Esophagus (tissue), 2 donors: ENCODE measurements around the gene MYOC. TPM values are rescaled to one million over a fixed set of nuclear protein-coding genes. Genes with fewer than 3 reads are reported as not detected.
"Not testable (repeated sequence)": the region's sequence is repeated elsewhere in the genome, so short reads cannot be mapped to it uniquely, and the experiment has no call there.

Source experiments
- H3K27ac ChIP-seq, 2 donors: one replicate each; pipeline ENCODE4 v1.5.1; 2013; ENCODE audit warnings: low read depth in 2 of 2, mild to moderate bottlenecking in 2 of 2, inconsistent platforms in 1 of 2, low read length in 1 of 2, moderate library complexity in 1 of 2
- H3K27me3 ChIP-seq, 2 donors: one replicate each; pipeline ENCODE4 v1.6.1; 2013; ENCODE audit warnings: low read length in 2 of 2, control low read depth in 1 of 2, mild to moderate bottlenecking in 1 of 2; ENCODE audit not compliant: insufficient read depth in 2 of 2, control insufficient read depth in 1 of 2
- H3K36me3 ChIP-seq, 2 donors: one replicate each; pipeline ENCODE4 v1.6.1; 2013; ENCODE audit warnings: low read length in 1 of 2; ENCODE audit not compliant: control insufficient read depth in 2 of 2, insufficient read depth in 2 of 2
- H3K4me1 ChIP-seq, 2 donors: one replicate each; pipeline ENCODE4 v1.6.1; 2013; ENCODE audit warnings: low read length in 1 of 2; ENCODE audit not compliant: control insufficient read depth in 2 of 2, insufficient read depth in 2 of 2
- H3K4me3 ChIP-seq, 2 donors: one replicate each; pipeline ENCODE4 v1.5.1; 2013; ENCODE audit warnings: low read length in 2 of 2, mild to moderate bottlenecking in 2 of 2, low read depth in 1 of 2, moderate library complexity in 1 of 2
- H3K9me3 ChIP-seq, 2 donors: one replicate each; pipeline ENCODE4 v1.6.1; 2013; ENCODE audit warnings: mild to moderate bottlenecking in 2 of 2, low read depth in 1 of 2, low read length in 1 of 2, moderate library complexity in 1 of 2; ENCODE audit not compliant: control insufficient read depth in 2 of 2, insufficient read depth in 1 of 2
- WGBS, 2 donors: extraction: QIAGEN DNeasy Blood & Tissue Kit; methylation state at CpG; one replicate each; pipeline ENCODE4 v1.1.7; 2013; 5-methylcytosine and 5-hydroxymethylcytosine counted together
- polyA plus RNA-seq, 2 donors: library from polyadenylated mRNA; stranded (reverse); fragments of 200-250 nt; gene quantifications; one replicate each; pipeline ENCODE4 v1.2.3, GENCODE V29; 2013
- donor health status: healthy with polysubstance abuse.
- donor health status: Bipolar disorder and iron deficiency.

Gene MYOC
- polyA plus RNA-seq, 2 donors: 3.3 to 4.6 TPM

GRCh38 chr1:171615122-171615906, 37.2 kb downstream of the MYOC start:
- H3K4me1 ChIP-seq, H3K36me3 ChIP-seq, H3K9me3 ChIP-seq, H3K27me3 ChIP-seq, H3K4me3 ChIP-seq, H3K27ac ChIP-seq: not testable (repeated sequence)
- WGBS, 2 donors: 68 to 69% methylated on average over 14 of the region's 14 CpGs

- Histone ChIP-seq H3K9me3 (peaks cover 0 to 2% of the 10 kb centered on the region in 2 donors), H3K4me1 (no peaks in the 10 kb centered on the region), H3K27me3 (no peaks in the 10 kb centered on the region), H3K36me3 (no peaks in the 10 kb centered on the region), H3K27ac (no peak overlapping the region), H3K4me3 (no peak overlapping the region)
- WGBS, 2 donors: 92 to 94% methylated on average over 1 of the region's 1 CpG
Measured at GRCh38 chr1:171613282-171613681, 39.2 kb downstream of the MYOC start.

GRCh38 chr1:171611306-171611705, 41.2 kb downstream of the MYOC start:
- H3K4me1 ChIP-seq: no peaks in the 10 kb centered on the region
- peaks cover 0 to 2% of the 10 kb centered on the region in 2 donors for H3K9me3 ChIP-seq
- H3K27me3 ChIP-seq: no peaks in the 10 kb centered on the region
- 75 to 88% methylated on average over 2 of the region's 2 CpGs for WGBS, 2 donors
- no peak overlapping the region for H3K27ac ChIP-seq
- no peaks in the 10 kb centered on the region for H3K36me3 ChIP-seq
- H3K4me3 ChIP-seq: no peak overlapping the region

- Histone ChIP-seq H3K4me3 (no peak overlapping the region), H3K27ac (no peak overlapping the region), H3K36me3 (no peaks in the 10 kb centered on the region), H3K4me1 (no peaks in the 10 kb centered on the region), H3K27me3 (no peaks in the 10 kb centered on the region), H3K9me3 (peaks cover 0 to 2% of the 10 kb centered on the region in 2 donors)
- 44 to 57% methylated on average over 2 of the region's 2 CpGs for WGBS, 2 donors
Measured at GRCh38 chr1:171610385-171610784, 42.1 kb downstream of the MYOC start.

GRCh38 chr1:171606402-171606941, 46.0 kb downstream of the MYOC start:
- Histone ChIP-seq H3K27me3 (no peaks in the 10 kb centered on the region), H3K27ac (no peak overlapping the region), H3K9me3 (no peaks in the 10 kb centered on the region), H3K4me3 (no peak overlapping the region), H3K36me3 (no peaks in the 10 kb centered on the region), H3K4me1 (no peaks in the 10 kb centered on the region)
- 71 to 72% methylated on average over 10 of the region's 10 CpGs for WGBS, 2 donors

GRCh38 chr1:171603042-171603441, 49.4 kb downstream of the MYOC start:
- not testable (repeated sequence) for H3K4me1 ChIP-seq, H3K27ac ChIP-seq, H3K27me3 ChIP-seq, H3K4me3 ChIP-seq, H3K9me3 ChIP-seq, H3K36me3 ChIP-seq
- WGBS, 2 donors: 85 to 86% methylated on average over 6 of the region's 6 CpGs

- no peaks in the 10 kb centered on the region for H3K9me3 ChIP-seq
- H3K36me3 ChIP-seq: no peaks in the 10 kb centered on the region
- H3K4me1 ChIP-seq: no peaks in the 10 kb centered on the region
- WGBS, 2 donors: 95% methylated on average over 13 of the region's 13 CpGs
- H3K27ac ChIP-seq: no peak overlapping the region
- no peaks in the 10 kb centered on the region for H3K27me3 ChIP-seq
- no peak overlapping the region for H3K4me3 ChIP-seq
Measured at GRCh38 chr1:171600862-171601261, 51.6 kb downstream of the MYOC start.

GRCh38 chr1:171600310-171600709, 52.2 kb downstream of the MYOC start:
- H3K27ac ChIP-seq, H3K4me1 ChIP-seq, H3K36me3 ChIP-seq, H3K9me3 ChIP-seq, H3K4me3 ChIP-seq, H3K27me3 ChIP-seq: not testable (repeated sequence)
- WGBS, 2 donors: 81 to 98% methylated on average over 2 of the region's 2 CpGs

- 89 to 91% methylated on average over 1 of the region's 1 CpG for WGBS, 2 donors
- Histone ChIP-seq H3K36me3 (peaks cover 0 to 3% of the 10 kb centered on the region in 2 donors), H3K27ac (no peak overlapping the region), H3K4me3 (no peak overlapping the region), H3K4me1 (no peaks in the 10 kb centered on the region), H3K9me3 (no peaks in the 10 kb centered on the region), H3K27me3 (no peaks in the 10 kb centered on the region)
Measured at GRCh38 chr1:171597203-171597602, 55.3 kb downstream of the MYOC start.

GRCh38 chr1:171596705-171597104, 55.8 kb downstream of the MYOC start:
- WGBS, 2 donors: 93 to 95% methylated on average over 2 of the region's 2 CpGs
- Histone ChIP-seq H3K27me3 (no peaks in the 10 kb centered on the region), H3K36me3 (peaks cover 1 to 7% of the 10 kb centered on the region in 2 donors), H3K4me3 (no peak overlapping the region), H3K4me1 (no peaks in the 10 kb centered on the region), H3K27ac (no peak overlapping the region), H3K9me3 (no peaks in the 10 kb centered on the region)
